Chondrocyte (in vitro differentiated cells): ENCODE results near the gene RBPMS2. TPM values are rescaled to one million over a fixed set of nuclear protein-coding genes. Genes with fewer than 3 reads are reported as not detected.
"Not testable (repeated sequence)": the region's sequence is repeated elsewhere in the genome, so short reads cannot be mapped to it uniquely, and the experiment has no call there.

Source experiments
- DNase-seq: peaks from one replicate; pipeline ENCODE4 v3.0.0; 2021; ENCODE audit warnings: mixed read lengths, low spot score
- H3K27ac Mint-ChIP-seq: one replicate; pipeline ENCODE4 v1.8.0; 2021; ENCODE audit warnings: mild to moderate bottlenecking, moderate library complexity, mixed read lengths; ENCODE audit not compliant: unreplicated experiment
- H3K27me3 Mint-ChIP-seq: 2 replicates; pipeline ENCODE4 v1.8.0; 2021; ENCODE audit warnings: low read depth, mixed read lengths
- H3K36me3 Mint-ChIP-seq: 2 replicates; pipeline ENCODE4 v1.8.0; 2021; ENCODE audit warnings: low read depth, mixed read lengths
- H3K4me1 Mint-ChIP-seq: 2 replicates; pipeline ENCODE4 v1.8.0; 2021; ENCODE audit warnings: low read depth, mild to moderate bottlenecking, mixed read lengths
- H3K4me3 Mint-ChIP-seq: one replicate; pipeline ENCODE4 v1.8.0; 2021; ENCODE audit warnings: mild to moderate bottlenecking, moderate library complexity, mixed read lengths; ENCODE audit not compliant: unreplicated experiment
- H3K9me3 Mint-ChIP-seq: 2 replicates; pipeline ENCODE4 v1.8.0; 2021; ENCODE audit warnings: low read depth, mixed read lengths
- CTCF ChIP-seq: fragments of 200-600 bp; sonication (generic); IDR thresholded peaks from 2 replicates; pipeline ENCODE4 v1.5.0; 2021; ENCODE audit warnings: antibody characterized with exemption, mild to moderate bottlenecking, moderate library complexity
- total RNA-seq: library from RNA; stranded (reverse); gene quantifications from 3 replicates; pipeline ENCODE4 v1.2.1, GENCODE V29; 2021

The RBPMS2 gene
- total RNA-seq, 1 donor from 2014 or later = 4.7 TPM

DNA sequence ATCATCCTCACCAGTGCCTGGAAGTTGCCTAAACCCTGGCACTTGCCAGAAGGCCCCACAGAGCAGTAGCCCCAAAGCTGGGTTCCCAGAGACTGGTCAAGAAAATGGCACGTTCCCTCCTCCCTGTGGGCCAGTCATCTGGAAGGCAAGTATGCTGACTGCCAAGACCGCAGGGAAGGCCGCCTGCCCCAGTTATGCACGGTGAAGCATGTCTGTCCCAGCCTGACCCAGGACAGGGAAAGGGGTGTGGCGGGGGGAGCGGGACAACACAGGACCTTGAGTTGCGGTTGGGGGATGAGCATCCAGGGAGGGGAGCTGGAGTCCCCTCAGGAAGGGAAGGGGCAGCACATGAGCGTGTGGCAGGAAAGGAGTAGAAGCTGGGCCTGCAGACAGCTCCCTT is 33.0 kb downstream of the RBPMS2 start:
- no peaks in the 10 kb centered on the region for H3K4me1 Mint-ChIP-seq
- H3K4me3 Mint-ChIP-seq = no peak overlapping the region
- no peak for DNase-seq
- TF ChIP-seq CTCF = no peak
- H3K36me3 Mint-ChIP-seq = no peaks in the 10 kb centered on the region
- no peaks in the 10 kb centered on the region for H3K9me3 Mint-ChIP-seq
- H3K27ac Mint-ChIP-seq = no peak overlapping the region
- no peaks in the 10 kb centered on the region for H3K27me3 Mint-ChIP-seq

DNA sequence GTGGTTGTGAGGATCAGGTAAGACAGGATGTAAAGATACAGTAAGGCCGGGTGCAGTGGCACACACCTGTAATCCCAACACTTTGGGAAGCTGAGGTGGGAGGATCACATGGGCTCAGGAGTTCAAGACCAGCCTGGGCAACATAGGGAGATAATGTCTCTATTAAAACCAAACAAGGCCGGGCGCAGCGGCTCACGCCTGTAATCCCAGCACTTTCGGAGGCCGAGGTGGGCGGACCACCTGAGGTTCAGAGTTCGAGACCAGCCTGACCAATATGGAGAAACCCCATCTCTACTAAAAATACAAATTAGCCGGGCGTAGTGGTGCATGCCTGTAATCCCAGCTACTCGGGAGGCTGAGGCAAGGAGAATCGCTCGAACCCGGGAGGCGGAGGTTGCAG is 33.7 kb downstream of the RBPMS2 start:
- not testable (repeated sequence) for H3K4me3 Mint-ChIP-seq, H3K27ac Mint-ChIP-seq, H3K9me3 Mint-ChIP-seq, H3K27me3 Mint-ChIP-seq, DNase-seq, H3K4me1 Mint-ChIP-seq, H3K36me3 Mint-ChIP-seq

DNA sequence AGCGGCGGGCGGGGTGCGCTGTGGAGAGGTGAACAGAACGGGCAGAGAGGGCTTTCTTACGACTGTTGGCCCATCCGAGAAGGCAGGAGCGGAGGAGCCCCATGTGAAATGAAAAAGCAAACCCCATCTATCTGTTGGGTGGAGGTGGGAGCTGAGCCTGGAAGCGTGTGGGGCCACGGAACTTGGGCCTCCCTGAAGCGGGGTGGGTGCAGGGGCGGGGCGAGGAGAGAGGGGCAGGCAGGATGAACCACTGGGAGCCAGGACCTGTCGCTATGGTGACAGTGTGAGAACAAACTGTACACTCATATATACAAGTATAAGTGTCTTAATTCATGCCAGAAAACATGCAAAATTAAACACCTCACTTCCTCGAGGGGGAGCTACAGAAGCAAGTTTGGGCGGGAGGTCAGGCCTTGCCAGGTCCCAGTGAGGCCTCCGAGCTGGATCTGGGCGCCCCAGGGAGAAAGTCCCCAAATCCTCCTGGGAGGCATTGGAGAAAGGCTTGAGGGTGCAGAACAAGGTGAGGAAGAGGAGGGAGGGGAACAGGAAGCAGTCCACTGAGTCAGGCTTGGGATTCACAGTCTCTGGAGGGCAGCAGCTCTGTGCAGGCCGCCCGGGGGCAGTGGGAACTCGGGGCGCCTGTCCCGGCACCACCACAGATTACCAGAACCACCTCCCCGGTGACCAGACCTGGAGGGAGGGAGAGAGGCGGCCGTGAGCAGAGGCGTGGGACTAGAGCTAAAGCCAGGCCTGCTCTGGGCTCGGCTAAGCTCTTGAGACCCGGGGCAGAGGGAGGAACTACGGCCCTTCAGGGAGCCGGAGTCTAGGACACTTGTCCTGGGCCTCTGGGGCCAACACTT is 34.8 kb downstream of the RBPMS2 start:
- peak; percentile 57 for TF ChIP-seq CTCF
- Mint-ChIP-seq H3K4me3 (no peak overlapping the region), H3K9me3 (no peaks in the 10 kb centered on the region), H3K4me1 (no peaks in the 10 kb centered on the region), H3K36me3 (no peaks in the 10 kb centered on the region), H3K27me3 (no peaks in the 10 kb centered on the region), H3K27ac (no peak overlapping the region)
- DNase-seq = no peak

- no peak for DNase-seq
- no peaks in the 10 kb centered on the region for H3K27me3 Mint-ChIP-seq
- no peaks in the 10 kb centered on the region for H3K4me1 Mint-ChIP-seq
- TF ChIP-seq CTCF = no peak
- no peaks in the 10 kb centered on the region for H3K36me3 Mint-ChIP-seq
- H3K9me3 Mint-ChIP-seq = no peaks in the 10 kb centered on the region
- no peak overlapping the region for H3K4me3 Mint-ChIP-seq
- H3K27ac Mint-ChIP-seq = no peak overlapping the region
Measured at GRCh38 chr15:64739577-64740143, 35.7 kb downstream of the RBPMS2 start.

DNA sequence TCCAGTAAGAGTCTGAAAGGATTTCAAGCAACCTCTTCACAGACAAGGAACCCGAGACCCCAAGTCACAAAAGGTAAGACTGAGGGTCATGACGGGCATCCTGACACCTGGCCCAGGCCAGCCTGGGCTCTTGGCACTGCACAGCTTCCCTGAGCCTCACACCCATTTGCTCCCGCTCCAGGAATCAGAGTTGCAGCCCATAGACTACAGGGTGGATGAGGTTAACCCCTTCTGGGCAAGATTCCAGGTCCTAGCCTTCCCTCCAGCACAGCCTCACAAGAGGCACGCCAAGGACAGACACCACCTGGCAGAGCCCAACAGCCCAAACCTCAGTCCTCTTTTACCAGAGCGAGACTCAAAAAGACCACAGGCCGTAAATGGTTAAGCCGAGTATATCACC is 36.2 kb downstream of the RBPMS2 start:
- no peak for TF ChIP-seq CTCF
- H3K4me3 Mint-ChIP-seq = no peak overlapping the region
- H3K9me3 Mint-ChIP-seq = no peaks in the 10 kb centered on the region
- no peaks in the 10 kb centered on the region for H3K27me3 Mint-ChIP-seq
- DNase-seq = no peak
- no peaks in the 10 kb centered on the region for H3K4me1 Mint-ChIP-seq
- no peaks in the 10 kb centered on the region for H3K36me3 Mint-ChIP-seq
- no peak overlapping the region for H3K27ac Mint-ChIP-seq
